ENCODE measurements around the gene TEX35.

GRCh38 chr1:178552856-178553255 lies 39.9 kb downstream of the TEX35 start:
- TF ChIP-seq CTCF (IDR thresholded peaks at IDR 0.05) (no peak), POLR2A (IDR thresholded peaks at IDR 0.05) (no peak)

All from uterus (tissue), 2 donors.